Activated effector memory CD4-positive, alpha-beta T cell treated with anti-CD3 and anti-CD28 coated beads, Interleukin-2, amount 50 U/mL, for 16 hours (primary cell): ENCODE measurements around the gene KCNK2.

Source experiments
- DNase-seq: peaks from one replicate; pipeline ENCODE4 v3.0.0-alpha.2; 2020

Gene KCNK2, protein sequence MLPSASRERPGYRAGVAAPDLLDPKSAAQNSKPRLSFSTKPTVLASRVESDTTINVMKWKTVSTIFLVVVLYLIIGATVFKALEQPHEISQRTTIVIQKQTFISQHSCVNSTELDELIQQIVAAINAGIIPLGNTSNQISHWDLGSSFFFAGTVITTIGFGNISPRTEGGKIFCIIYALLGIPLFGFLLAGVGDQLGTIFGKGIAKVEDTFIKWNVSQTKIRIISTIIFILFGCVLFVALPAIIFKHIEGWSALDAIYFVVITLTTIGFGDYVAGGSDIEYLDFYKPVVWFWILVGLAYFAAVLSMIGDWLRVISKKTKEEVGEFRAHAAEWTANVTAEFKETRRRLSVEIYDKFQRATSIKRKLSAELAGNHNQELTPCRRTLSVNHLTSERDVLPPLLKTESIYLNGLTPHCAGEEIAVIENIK

DNA sequence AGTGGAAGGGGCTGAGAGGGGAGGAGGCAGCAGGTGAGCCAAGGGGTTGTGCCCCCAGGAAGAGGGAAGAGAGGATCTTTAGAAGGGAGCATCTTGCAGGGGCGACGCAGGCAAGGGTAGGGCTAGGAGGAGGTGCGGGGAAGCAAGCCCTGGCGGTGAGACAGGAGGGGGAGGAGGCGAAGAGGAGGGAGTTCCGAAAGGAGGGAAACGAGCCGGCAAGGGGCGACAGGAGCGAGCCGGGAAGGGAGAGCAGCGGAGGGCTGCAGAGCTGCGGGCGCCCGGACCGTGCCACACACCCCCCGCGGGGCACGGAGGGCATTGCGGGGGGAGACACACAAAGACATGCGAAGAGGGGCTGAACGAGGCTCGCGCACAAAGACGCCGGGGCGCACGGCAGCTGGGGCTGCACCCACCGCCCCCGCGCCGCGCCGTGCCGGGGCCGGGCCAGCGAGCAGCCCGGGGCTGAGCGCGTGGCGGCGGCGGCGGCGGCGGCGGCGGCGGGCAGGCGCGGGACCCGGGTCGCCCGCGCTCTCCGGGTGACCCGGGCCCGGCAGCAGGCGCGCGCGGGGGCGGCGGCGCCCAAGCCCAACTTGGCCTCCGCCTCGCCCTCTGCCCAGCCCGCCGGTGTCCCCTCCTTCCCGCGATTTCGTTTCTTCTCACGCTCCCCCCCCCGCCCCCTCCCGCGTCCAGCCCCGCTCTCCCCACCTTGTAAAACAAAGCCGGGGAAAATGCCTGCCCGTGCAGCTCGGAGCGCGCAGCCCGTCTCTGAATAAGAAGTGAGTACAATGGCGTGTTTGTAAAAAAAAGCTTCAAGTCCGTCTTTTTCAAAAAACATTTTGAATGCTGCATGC is at the start of gene KCNK2:
Gene KCNK2 (plus strand): TSS at position 206 of the 851 bp plus-strand sequence. CDS start 649 bp downstream, outside the sequence.
- no peak for DNase-seq

DNA sequence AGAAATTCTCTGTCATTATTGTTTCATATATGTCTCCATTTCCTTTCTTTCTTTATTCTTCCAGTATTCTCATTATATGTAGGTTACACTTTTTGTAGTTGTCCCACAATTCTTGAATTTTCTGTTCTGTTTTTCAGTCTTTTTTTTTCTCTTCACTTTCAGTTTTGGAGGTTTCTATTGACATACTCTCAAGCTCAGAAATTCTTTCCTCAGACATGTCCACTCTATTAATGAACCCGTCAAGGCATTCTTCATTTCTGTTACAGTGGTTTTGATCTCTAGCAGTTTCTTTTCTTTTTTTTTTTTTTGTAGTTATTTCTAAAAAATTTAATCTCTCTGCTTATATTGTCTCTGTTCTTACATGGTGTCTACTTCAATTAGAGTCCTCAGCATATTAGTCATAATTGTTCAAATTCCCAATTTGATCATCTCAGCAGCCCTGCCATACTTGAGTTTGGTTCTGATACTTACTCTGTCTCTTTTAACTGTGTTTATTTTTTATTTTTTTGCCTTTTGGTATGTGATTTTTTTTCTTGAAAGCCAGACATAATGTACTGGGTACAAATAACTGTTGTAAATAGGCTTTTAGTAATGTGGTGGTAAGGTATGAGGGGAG is 49.5 kb upstream of the KCNK2 start:
- no peak for DNase-seq

DNA sequence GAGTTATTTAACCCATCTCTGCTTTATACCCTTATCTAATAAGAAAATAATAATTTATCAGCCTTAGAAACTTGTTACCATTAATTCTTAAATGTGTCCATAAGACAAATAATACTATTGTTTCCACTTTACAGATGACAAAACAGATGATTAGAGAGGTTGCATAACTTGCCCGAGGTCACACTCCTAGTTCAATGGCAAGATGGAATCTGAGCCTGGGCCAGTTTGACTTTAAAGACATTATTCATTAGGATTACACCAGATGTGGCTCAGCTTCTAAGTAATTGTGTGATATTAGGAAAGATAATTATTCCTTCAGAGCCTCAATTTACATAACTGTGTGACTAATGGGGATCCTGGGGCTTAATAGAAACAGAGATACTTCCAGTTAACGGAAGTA is 42.3 kb upstream of the KCNK2 start:
- DNase-seq: no peak

DNA sequence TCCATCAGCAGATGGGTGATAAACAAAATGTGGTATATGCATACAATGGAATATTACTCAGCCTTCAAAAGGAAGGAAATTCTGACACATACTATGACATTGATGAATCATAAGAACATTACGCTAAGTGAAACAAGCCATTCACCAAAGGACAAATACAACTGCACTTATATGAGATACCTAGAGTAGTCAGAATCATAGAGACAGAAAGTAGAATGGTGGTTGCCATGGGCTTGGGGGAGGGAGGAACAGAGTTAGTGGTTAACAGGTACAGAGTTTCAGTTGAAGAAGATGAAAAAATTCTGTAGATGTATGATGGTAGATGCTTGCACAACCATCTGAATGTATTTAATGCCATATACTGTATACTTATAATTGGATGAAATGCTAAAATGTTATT is 39.1 kb upstream of the KCNK2 start:
- no peak for DNase-seq

DNA sequence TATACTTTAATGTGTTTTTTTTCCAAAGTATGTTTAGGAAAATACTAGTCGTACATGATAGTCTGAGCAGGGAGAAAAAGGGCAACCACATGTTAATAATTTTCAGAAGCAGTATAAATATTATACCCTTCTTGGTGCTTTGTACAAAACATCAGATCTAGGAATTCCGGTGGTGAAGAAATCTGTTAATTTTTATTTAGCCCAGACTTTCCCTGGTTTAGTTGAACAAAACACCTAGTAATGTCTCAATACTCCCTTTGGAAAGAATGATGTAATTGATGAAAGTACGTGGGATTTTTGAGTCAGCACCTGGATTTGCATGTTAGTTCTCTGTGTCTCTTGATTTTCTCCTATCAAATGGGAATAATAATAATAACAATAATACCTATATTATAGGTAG is 38.4 kb upstream of the KCNK2 start:
- DNase-seq: no peak

DNA sequence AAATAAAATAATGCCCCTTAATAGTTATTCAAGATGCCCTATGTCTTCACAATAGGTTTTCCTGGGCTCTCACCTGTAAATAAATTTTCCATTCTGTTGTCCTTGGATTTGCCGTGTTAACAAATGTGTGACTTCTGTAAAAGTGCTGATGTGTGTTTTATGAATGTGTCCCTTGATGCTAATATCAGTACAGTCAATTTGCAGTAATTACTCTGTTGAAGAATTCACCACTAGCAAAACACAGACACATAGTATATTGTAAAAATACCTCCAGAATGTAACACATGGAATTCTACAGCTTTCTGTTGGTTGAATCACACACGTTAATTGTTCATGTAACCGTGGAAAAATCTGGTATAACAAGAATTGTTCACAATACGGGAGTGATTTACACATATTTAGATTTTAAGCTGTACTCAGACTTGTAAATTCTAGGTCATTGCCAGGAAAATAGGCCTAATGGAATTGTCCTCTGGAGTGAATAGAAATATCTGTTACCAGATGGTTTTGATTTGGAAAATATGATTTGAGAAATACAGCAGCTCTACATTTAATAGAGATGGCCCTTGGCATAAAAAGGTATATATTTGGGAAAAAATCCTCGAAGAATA is 36.7 kb upstream of the KCNK2 start:
- DNase-seq: no peak

DNA sequence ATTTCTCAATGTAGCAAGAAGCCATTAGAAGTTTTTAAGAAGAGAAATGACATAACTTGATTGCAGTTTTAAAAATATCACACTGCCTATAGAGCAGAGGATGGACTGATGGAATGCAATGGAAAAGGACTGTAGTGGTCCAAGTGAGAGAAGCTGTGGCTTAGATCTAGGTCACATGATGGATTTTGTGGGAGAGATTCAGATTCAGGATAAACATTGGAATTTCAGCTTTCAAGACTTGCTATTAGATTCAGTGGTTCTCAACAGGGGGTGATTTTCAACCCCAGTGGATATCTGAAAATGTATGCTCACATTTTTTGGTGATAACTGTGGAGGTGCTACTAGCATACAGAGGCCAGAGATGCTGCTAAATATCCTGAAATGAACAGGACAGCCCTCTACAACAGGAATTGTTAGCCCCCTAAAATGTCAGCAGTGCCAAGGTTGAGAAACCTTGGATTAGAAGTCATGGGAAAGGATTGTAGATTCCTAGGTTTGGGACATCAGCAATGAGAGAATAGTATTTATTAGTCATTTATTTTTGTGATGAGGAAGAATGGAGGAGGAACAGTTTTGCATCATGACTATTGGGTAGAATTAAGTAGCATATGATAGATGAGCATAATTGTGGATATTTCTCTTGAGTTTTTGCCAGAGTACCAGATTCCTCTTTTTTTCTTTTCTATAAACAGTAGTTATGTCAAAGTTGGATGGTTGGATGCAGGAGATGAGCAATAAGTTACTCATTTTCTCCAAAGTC is 30.1 kb upstream of the KCNK2 start:
- DNase-seq: no peak

DNA sequence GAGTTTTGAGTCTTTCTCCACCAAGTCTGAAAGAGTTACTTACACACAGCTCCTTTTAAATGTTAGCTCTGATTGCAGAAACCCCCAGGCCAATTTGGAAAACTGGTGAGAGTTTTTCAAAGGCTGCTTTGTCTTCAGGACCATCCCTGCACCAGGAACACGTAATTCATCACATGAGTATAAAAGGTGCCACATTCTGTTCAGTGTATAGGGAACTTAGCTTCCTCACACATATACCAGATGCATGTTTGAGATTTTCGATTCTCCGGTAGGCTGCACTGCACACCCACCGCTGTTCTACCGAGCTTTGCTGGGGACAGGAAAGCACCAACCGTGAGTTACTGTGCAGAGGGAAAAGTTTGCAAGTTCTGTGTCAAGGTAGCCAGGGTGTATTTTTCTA is 28.3 kb upstream of the KCNK2 start:
- no peak for DNase-seq

DNA sequence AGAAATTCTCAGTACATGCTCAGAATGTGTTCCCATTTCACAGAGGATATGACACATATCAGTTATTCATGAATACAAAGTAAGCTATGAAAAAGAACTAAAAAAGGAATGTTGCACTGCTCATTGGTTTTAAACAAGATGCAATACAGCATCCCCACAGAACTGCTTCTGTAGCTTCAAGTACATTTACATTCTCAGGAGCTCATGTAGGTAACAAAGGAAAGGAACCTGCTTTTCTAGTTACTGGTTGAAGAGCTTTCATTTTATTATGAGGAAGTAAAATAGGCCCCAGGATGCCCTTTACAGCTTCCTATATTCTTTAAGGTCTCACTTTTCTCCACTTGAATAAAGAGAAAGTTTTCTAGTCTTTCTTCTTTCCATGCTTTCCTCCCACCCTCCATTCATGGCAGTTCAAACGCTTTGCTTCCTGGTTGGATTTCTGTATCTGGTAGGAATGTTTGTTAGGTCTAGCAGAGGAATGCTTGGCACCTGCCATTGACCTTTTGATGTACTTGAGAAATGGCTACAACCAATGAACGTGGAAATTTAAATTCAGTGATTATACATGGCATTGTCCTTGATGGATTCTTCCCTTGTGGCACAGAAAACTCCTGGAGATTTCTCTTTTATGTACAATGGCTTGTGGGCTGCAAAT is 27.1 kb upstream of the KCNK2 start:
- DNase-seq: no peak

DNA sequence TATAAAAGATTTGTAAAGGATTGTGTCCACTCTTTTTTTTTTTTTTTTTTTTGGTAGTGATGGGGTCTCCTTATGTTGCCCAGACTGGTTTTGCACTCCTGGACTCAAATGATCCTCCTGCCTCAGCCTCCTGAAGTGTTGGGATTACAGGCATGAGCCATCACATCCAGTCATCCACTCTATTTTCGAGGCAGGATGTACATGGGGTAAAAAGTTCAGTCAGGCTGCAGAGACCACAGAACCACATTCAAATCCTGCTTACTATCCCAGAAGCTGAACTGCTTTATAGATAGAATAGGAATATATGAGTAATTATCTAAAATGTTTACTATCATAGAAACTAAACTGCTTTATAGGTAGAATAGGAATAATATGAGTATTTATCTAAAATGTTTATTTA is 26.0 kb upstream of the KCNK2 start:
- DNase-seq: no peak

DNA sequence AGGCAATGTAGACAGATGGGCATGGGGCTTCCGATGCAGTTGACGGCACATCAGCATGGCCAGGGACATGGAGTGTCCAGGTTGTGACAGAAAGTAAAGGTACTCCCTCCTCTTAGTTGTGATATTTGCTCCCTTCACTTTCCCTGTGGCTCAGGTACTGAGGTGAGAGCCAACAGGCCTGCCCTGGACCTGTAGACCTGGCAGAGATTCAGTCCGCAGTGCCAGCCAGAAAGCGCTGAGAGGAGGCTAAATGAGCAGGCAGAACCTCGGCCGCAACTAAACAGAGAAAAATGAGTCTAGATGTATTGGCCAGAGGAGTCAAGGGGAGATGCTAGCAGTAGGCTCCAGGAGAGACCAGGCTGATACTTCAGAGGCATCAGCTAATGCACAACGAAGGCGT is 22.6 kb upstream of the KCNK2 start:
- DNase-seq: no peak

DNA sequence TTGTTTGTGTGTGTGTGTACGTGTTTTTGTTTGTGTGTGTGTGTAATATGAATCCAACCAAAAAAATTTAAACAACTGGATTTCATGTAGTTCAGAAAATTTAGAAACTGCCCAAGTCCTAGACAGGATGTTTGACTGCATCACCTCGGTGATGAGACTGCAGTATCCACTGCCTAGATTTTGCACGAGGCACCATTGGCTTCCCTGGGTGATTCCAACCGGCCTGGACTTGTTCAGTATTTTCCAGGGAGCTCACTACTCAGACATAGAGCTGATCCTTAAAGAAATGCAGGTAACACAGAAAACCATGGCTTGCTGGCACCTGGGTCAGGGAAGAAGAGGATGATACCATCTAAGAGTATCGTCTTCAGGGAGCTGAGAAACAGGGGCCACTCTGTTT is 18.2 kb upstream of the KCNK2 start:
- DNase-seq: no peak

DNA sequence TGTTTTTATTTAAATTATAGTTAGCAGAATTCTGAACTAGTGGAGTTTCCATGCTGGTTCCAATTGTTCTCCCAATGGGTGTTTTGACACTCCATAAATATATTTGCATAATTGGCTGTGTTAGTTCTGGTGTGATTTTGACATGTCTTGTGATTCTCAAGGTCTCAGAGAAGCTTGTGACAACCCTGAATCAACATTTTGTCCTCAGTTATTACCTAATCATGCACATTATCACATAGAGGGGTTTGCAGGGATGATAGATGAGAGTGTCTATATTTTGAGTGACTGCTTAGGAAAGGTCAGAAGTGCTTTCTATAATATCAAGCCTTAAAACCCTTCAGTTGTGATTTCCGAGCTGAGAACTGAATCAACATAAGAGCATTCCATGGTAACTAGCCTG is 11.5 kb upstream of the KCNK2 start:
- DNase-seq: no peak

DNA sequence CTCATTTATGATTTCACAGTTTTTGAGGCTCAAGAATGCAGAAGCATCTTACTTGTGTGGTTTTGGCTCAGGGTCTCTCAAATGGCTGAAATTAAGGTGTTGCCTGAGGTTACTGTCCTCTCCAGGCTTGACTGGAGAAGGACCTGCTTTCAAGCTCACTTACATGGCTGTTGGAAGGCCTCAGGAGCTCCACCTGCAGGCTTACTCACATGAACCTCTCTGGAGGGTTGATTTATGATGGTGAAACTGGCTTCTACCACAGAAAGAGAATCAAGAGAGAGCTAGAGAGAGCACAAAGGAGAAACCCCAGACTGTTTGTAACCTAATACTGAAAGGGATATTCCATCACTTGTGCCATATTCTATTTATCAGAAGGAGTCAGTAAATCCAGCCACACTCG is 6.2 kb upstream of the KCNK2 start:
- DNase-seq: no peak

DNA sequence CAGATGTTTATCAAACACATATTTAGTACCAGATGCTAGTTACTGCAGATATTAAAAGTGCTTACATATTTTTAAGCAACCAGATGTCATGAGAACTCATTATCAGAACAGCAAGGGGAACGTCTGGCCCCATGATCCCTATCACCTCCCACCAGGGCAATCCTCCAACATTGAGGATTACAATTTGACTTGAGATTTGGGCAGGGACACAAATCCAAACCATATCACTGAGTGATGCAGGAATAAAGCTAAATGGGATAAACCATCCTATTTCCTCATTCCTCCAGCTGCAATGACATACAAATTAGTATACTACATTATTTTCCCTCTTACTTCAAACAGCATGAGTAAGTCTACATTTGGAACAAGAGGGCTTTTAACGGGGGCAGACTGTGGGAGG is 3.1 kb upstream of the KCNK2 start:
- no peak for DNase-seq

DNA sequence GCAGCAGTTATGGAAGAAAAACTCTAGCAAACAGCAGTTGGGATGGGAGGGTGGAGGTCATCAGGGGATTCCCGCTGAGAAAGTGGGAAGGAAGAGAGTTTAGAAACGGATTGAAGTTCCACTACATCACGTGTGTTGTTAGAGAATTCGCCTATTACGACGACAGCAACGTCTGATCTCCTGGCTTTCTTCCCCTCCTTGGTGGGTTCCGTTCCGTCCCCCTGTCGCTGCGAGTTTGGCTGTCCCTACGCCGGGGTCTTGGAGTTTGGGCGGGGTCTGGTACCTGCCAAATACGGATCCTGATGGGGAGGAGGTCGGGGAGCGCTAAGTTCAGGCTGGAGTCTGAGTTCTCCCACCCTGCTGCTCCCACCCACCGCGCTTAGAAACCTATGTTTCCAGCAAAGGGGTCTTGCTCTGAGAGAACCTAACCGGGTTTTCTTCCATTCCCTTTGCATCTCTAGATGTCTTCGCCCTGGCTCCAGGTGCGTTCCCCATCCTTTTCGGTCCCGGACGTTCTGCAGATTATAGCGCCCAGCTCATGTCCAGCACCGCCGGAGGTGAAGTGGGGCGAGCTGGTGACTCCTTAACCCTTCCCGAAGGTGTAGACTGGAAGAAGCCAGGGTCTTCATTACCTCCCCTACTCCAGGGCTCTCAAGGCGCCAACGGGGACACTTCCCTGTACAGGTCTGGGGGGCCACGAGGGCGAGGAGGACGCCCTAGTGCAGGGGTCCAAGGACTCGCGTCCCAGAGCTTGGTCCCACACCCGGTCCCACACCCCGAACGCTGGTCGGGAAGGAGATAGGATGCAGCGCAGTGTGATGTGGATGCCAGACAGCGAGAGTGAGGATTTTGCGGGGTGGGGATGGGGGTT is 641 bp upstream of the KCNK2 start:
- no peak for DNase-seq

DNA sequence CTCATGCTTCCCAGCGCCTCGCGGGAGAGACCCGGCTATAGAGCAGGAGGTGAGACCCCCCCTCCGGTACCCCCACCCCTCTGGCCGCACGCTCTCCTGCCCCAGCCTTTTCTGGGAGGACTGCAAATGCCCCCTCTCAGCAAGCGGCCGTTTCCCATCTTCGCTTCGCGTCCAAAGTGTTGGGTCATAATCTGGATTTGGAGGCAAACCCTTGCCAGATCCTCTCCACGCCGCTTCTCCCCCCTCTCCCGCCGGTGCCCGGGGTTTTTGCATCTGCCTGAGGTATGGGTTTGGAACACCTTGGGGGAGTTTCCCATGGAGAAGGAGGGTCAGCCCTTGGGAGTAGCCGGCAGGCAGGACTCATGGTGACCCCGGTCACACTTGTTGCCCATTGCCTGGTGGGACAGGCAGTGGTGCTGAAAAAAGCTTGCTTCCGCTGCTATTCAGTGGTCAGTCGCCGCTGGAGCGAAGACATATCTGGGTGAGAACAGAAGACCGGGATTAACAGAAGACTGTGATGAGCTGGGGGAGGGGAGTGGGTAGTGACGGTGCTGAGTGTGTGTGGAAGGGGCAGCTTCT is 935 bp downstream of the KCNK2 start:
- no peak for DNase-seq

DNA sequence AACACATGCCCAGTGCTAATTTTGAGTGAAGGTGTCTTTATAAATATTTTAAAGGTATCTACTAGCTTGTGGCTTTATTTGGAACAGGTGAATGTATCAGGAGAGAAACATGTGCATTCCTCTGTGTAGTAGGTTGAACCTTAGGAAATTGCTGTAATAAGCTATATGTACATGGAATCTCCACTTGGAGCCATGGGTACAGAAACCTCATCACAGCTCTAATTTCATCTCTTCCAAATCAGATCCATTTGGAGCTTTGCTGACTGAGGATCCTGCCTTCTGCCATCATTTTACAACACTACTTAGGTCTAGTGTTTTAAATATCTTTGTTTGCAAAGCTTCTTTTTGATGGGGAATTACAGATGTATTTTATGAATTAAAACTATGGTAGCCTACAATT is 2.1 kb downstream of the KCNK2 start:
- DNase-seq: no peak

DNA sequence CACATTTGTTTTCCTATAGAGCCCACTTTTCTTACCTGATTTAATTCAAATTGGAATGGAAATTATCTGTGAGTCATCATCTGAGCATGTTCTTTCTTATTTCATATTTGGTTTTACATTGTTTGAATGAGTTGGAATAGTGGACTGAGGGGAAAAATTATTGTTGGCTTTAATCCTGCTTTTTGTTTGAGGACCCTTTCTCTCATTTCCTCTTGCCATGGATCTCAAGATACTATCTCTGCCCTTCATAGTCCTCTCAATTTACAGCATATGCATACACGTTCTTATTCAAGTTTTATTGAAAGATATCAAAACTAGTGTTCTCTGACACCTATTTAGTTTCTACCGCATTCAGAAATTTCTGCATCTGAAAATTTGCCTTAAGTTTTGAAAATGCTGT is 5.1 kb downstream of the KCNK2 start:
- DNase-seq: no peak

DNA sequence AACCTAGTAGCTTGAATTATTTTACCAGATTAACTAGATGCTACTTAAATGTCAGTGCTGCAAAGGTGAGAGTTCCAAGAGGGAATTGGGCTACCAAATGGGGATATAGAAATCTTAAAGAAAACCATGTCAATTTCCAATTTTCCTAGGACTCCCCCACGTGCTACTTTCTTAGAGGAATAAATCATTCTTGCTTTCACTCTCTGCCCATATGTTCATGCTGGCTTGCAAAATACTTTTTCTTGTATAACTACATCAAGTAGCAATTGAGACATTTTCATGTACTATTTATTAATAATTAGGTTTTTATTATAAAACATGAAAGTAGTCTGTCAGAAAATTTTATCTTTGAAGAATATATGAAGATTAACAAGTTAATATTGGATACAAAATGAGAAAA is 11.8 kb downstream of the KCNK2 start:
- DNase-seq: no peak

DNA sequence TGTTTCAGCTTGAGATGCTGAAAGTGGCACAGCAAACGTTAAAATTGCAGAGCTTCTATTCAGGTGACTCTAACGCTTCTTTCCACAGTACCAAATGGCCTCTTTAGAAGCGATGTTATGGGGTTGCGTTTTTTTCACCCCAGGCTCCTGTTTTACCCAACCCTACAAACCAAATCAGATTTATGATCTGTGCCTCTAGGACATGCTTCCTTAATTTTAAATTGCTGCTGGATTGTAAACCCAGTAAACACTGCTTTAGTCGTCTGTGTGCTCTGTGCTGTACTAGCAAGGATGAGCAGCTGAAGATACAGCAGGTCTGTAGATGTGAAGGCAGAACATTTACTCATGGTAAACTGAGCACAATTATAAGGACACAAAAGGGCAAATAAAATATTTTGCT is 13.0 kb downstream of the KCNK2 start:
- DNase-seq: no peak
